NCI-H1436 (cell line): ENCODE data around the gene ADD2.
"Not testable (repeated sequence)": the region's sequence is repeated elsewhere in the genome, so short reads cannot be mapped to it uniquely, and the experiment has no call there.

Source experiments
- DNase-seq: peaks from one replicate; lab custom pipeline; 2025; lab: John Stamatoyannopoulos, UW

Gene ADD2

GRCh38 chr2:70751881-70752280, 16.1 kb downstream of the ADD2 start:
- DNase-seq = no peak

- no peak for DNase-seq
Observed at GRCh38 chr2:70750320-70750719, 17.7 kb downstream of the ADD2 start.

- no peak for DNase-seq
Observed at GRCh38 chr2:70748002-70748784, 19.8 kb downstream of the ADD2 start.

- no peak for DNase-seq
Observed at GRCh38 chr2:70747284-70747683, 20.7 kb downstream of the ADD2 start.

GRCh38 chr2:70746094-70746974, 21.7 kb downstream of the ADD2 start:
- no peak for DNase-seq

GRCh38 chr2:70745276-70745825, 22.6 kb downstream of the ADD2 start:
- DNase-seq = no peak

- no peak for DNase-seq
Observed at GRCh38 chr2:70744397-70744796, 23.6 kb downstream of the ADD2 start.

GRCh38 chr2:70743677-70744076, 24.3 kb downstream of the ADD2 start:
- DNase-seq = no peak

- DNase-seq = no peak
Observed at GRCh38 chr2:70743068-70743467, 24.9 kb downstream of the ADD2 start.

GRCh38 chr2:70739492-70739891, 28.5 kb downstream of the ADD2 start:
- not testable (repeated sequence) for DNase-seq

GRCh38 chr2:70738159-70738558, 29.8 kb downstream of the ADD2 start:
- DNase-seq = no peak

- DNase-seq = no peak
Observed at GRCh38 chr2:70735071-70735470, 32.9 kb downstream of the ADD2 start.

GRCh38 chr2:70733646-70734180, 34.3 kb downstream of the ADD2 start:
- no peak for DNase-seq

- DNase-seq = no peak
Observed at GRCh38 chr2:70732766-70733645, 35.0 kb downstream of the ADD2 start.

- DNase-seq = no peak
Observed at GRCh38 chr2:70730730-70731129, 37.3 kb downstream of the ADD2 start.

GRCh38 chr2:70729647-70730046, 38.4 kb downstream of the ADD2 start:
- no peak for DNase-seq

- no peak for DNase-seq
Observed at GRCh38 chr2:70728128-70728527, 39.9 kb downstream of the ADD2 start.

- no peak for DNase-seq
Observed at GRCh38 chr2:70726947-70727725, 40.9 kb downstream of the ADD2 start.

- DNase-seq = no peak
Observed at GRCh38 chr2:70725505-70725904, 42.5 kb downstream of the ADD2 start.

- no peak for DNase-seq
Observed at GRCh38 chr2:70724366-70724765, 43.6 kb downstream of the ADD2 start.
